Hepatocyte (in vitro differentiated cells): ENCODE measurements around the gene UNKL. TPM values are rescaled to one million over a fixed set of nuclear protein-coding genes. Genes with fewer than 3 reads are reported as not detected.

Experiments used
- DNase-seq: peaks from one replicate; pipeline ENCODE4 v3.0.0-alpha.2; 2016; ENCODE audit warnings: low spot score
- H2AFZ ChIP-seq: fragments of 200-600 bp; sonication (generic); 2 replicates; pipeline ENCODE4 v1.6.0; 2016; ENCODE audit warnings: antibody characterized with exemption, mild to moderate bottlenecking
- H3K27ac ChIP-seq: fragments of 200-600 bp; sonication (generic); 2 replicates; pipeline ENCODE4 v1.5.1; 2016; ENCODE audit warnings: mild to moderate bottlenecking
- H3K27me3 ChIP-seq: fragments of 200-600 bp; sonication (generic); 2 replicates; pipeline ENCODE4 v1.6.1; 2016
- H3K36me3 ChIP-seq: fragments of 200-600 bp; sonication (generic); replicated peaks from 2 replicates; pipeline ENCODE4 v1.5.1; 2016; ENCODE audit warnings: low read depth; ENCODE audit not compliant: insufficient read depth
- H3K4me1 ChIP-seq: fragments of 200-600 bp; sonication (generic); 2 replicates; pipeline ENCODE4 v1.5.1; 2016; ENCODE audit warnings: mild to moderate bottlenecking, moderate library complexity; ENCODE audit not compliant: insufficient read depth
- H3K4me2 ChIP-seq: fragments of 200-600 bp; sonication (generic); 2 replicates; pipeline ENCODE4 v1.6.0; 2016
- H3K4me3 ChIP-seq: fragments of 200-600 bp; sonication (generic); 2 replicates; pipeline ENCODE4 v1.5.1; 2016; ENCODE audit warnings: mild to moderate bottlenecking
- H3K79me2 ChIP-seq: fragments of 200-600 bp; sonication (generic); 2 replicates; pipeline ENCODE4 v1.6.0; 2017; ENCODE audit warnings: mild to moderate bottlenecking
- H3K9me2 ChIP-seq: fragments of 200-600 bp; sonication (generic); replicated peaks from 2 replicates; pipeline ENCODE4 v1.6.0; 2017; ENCODE audit warnings: mild to moderate bottlenecking; ENCODE audit not compliant: insufficient read depth
- H3K9me3 ChIP-seq: fragments of 200-600 bp; sonication (generic); 2 replicates; pipeline ENCODE4 v1.5.1; 2016; ENCODE audit warnings: low read depth, mild to moderate bottlenecking
- H4K20me1 ChIP-seq: fragments of 200-600 bp; sonication (generic); 2 replicates; pipeline ENCODE4 v1.6.0; 2016; ENCODE audit warnings: mild to moderate bottlenecking; ENCODE audit not compliant: insufficient read depth, poor library complexity, severe bottlenecking
- CTCF ChIP-seq: fragments of 200-600 bp; sonication (generic); IDR thresholded peaks from 2 replicates; pipeline ENCODE4 v1.5.1; 2016; ENCODE audit warnings: antibody characterized with exemption, mild to moderate bottlenecking; ENCODE audit not compliant: poor library complexity
- EZH2 ChIP-seq: fragments of 200-600 bp; sonication (generic); IDR thresholded peaks from 2 replicates; pipeline ENCODE4 v1.6.1; 2016; ENCODE audit warnings: antibody characterized with exemption, mild to moderate bottlenecking, borderline replicate concordance
- EZH2phosphoT487 ChIP-seq: fragments of 200-600 bp; sonication (generic); IDR thresholded peaks from one replicate; pipeline ENCODE4 v1.6.1; 2018; ENCODE audit warnings: antibody characterized with exemption, mild to moderate bottlenecking, low read depth, moderate library complexity; ENCODE audit not compliant: unreplicated experiment, severe bottlenecking
- WGBS: methylation state at CpG from one replicate; pipeline ENCODE4 v1.1.6; 2016; ENCODE audit warnings: low lambda C conversion rate; ENCODE audit errors: missing lambda C conversion rate; 5-methylcytosine and 5-hydroxymethylcytosine counted together
- polyA plus RNA-seq: library from polyadenylated mRNA; unstranded; fragments of >200 nt; fragmentation: Nextera tagmentation; extraction: Ambion mirVana; gene quantifications from 2 replicates; pipeline ENCODE4 v1.2.1, GENCODE V29; 2016
- total RNA-seq: library from RNA; depleted of rRNA; stranded (reverse); fragments of >200 nt; gene quantifications from 2 replicates; pipeline ENCODE4 v1.2.3, GENCODE V29; 2014

The UNKL gene
- total and polyA plus RNA-seq, 2 experiments from 2014 or later: 8.5 to 10.3 TPM

GRCh38 chr16:1420111-1420539 is 5.6 kb upstream of the UNKL start:
- peak overlapping the region; percentile 79 for H3K27ac ChIP-seq
- H3K4me3 ChIP-seq: peak overlapping the region; percentile 59
- H3K9me2 ChIP-seq: no peaks in the 10 kb centered on the region
- H3K9me3 ChIP-seq: no peaks in the 10 kb centered on the region
- H4K20me1 ChIP-seq: no peaks in the 10 kb centered on the region
- no peak overlapping the region for H2AFZ ChIP-seq
- peak; percentile 19 for DNase-seq
- H3K27me3 ChIP-seq: no peaks in the 10 kb centered on the region
- 5% methylated on average over 22 of the region's 22 CpGs for WGBS
- no peak for TF ChIP-seq CTCF
- TF ChIP-seq EZH2phosphoT487: no peak
- no peak for TF ChIP-seq EZH2
- H3K36me3 ChIP-seq: no peaks in the 10 kb centered on the region
- H3K4me2 ChIP-seq: peak overlapping the region; percentile 93
- peaks cover 32% of the 10 kb centered on the region for H3K79me2 ChIP-seq
- H3K4me1 ChIP-seq: peaks cover 16% of the 10 kb centered on the region

GRCh38 chr16:1416521-1416941 is 2.0 kb upstream of the UNKL start:
- Histone ChIP-seq H3K79me2 (peaks cover 44% of the 10 kb centered on the region), H3K9me2 (no peaks in the 10 kb centered on the region), H3K4me1 (peaks cover 18% of the 10 kb centered on the region), H3K27ac (no peak overlapping the region), H3K4me2 (no peak overlapping the region), H3K4me3 (no peak overlapping the region), H3K27me3 (no peaks in the 10 kb centered on the region), H2AFZ (no peak overlapping the region), H4K20me1 (no peaks in the 10 kb centered on the region), H3K9me3 (no peaks in the 10 kb centered on the region), H3K36me3 (no peaks in the 10 kb centered on the region)
- no peak for DNase-seq
- TF ChIP-seq EZH2 (no peak), EZH2phosphoT487 (no peak), CTCF (no peak)
- WGBS: 86% methylated on average over 3 of the region's 3 CpGs

GRCh38 chr16:1413684-1414531 is 596 bp downstream of the UNKL start:
- H4K20me1 ChIP-seq: no peaks in the 10 kb centered on the region
- peak overlapping the region; percentile 97 for H3K4me2 ChIP-seq
- H3K79me2 ChIP-seq: peaks cover 39% of the 10 kb centered on the region
- H3K9me2 ChIP-seq: no peaks in the 10 kb centered on the region
- peak; percentile 80 for DNase-seq
- TF ChIP-seq CTCF: peak; percentile 74
- TF ChIP-seq EZH2phosphoT487: no peak
- no peak for TF ChIP-seq EZH2
- peak overlapping the region; percentile 96 for H3K4me3 ChIP-seq
- WGBS: 6% methylated on average over 64 of the region's 85 CpGs
- H3K4me1 ChIP-seq: peaks cover 7% of the 10 kb centered on the region
- H2AFZ ChIP-seq: peak overlapping the region; percentile 81
- no peaks in the 10 kb centered on the region for H3K36me3 ChIP-seq
- H3K9me3 ChIP-seq: no peaks in the 10 kb centered on the region
- no peaks in the 10 kb centered on the region for H3K27me3 ChIP-seq
- H3K27ac ChIP-seq: peak overlapping the region; percentile 80
